ENCODE data around the gene HEATR5B.

HEATR5B gene

GRCh38 chr2:37026050-37026449, 58.1 kb downstream of the HEATR5B start:
- in situ Hi-C loops (cut with MboI; ENCODE audit: low pct_unique_long_range_greater_than_20kb, low sequenced_read_pairs, unreplicated experiment) = no loop called here
- DNase-seq (ENCODE audit: low spot score) = no peak
- peak; percentile 33 for TF ChIP-seq CTCF (IDR thresholded peaks at IDR 0.05; ENCODE audit: extremely low read depth, insufficient read depth, missing control alignments)

- in situ Hi-C loops (cut with MboI; ENCODE audit: low pct_unique_long_range_greater_than_20kb, low sequenced_read_pairs, unreplicated experiment) = no loop called here
- DNase-seq (ENCODE audit: low spot score) = no peak
- TF ChIP-seq CTCF (IDR thresholded peaks at IDR 0.05; ENCODE audit: extremely low read depth, insufficient read depth, missing control alignments) = no peak
These were observed 63.0 kb downstream of the HEATR5B start for GRCh38 chr2:37020887-37021796.

GRCh38 chr2:37020212-37020886, 63.8 kb downstream of the HEATR5B start:
- in situ Hi-C loops (cut with MboI; ENCODE audit: low pct_unique_long_range_greater_than_20kb, low sequenced_read_pairs, unreplicated experiment) = no loop called here
- DNase-seq (ENCODE audit: low spot score) = no peak
- TF ChIP-seq CTCF (IDR thresholded peaks at IDR 0.05; ENCODE audit: extremely low read depth, insufficient read depth, missing control alignments) = no peak

- in situ Hi-C loops (cut with MboI; ENCODE audit: low pct_unique_long_range_greater_than_20kb, low sequenced_read_pairs, unreplicated experiment) = no loop called here
- no peak for TF ChIP-seq CTCF (IDR thresholded peaks at IDR 0.05; ENCODE audit: extremely low read depth, insufficient read depth, missing control alignments)
- no peak for DNase-seq (ENCODE audit: low spot score)
These were observed 70.9 kb downstream of the HEATR5B start for GRCh38 chr2:37013315-37013641.

GRCh38 chr2:37011130-37011529, 73.0 kb downstream of the HEATR5B start:
- in situ Hi-C loops (cut with MboI; ENCODE audit: low pct_unique_long_range_greater_than_20kb, low sequenced_read_pairs, unreplicated experiment) = no loop called here
- TF ChIP-seq CTCF (IDR thresholded peaks at IDR 0.05; ENCODE audit: extremely low read depth, insufficient read depth, missing control alignments) = no peak
- DNase-seq (ENCODE audit: low spot score) = no peak

- TF ChIP-seq CTCF (IDR thresholded peaks at IDR 0.05; ENCODE audit: extremely low read depth, insufficient read depth, missing control alignments) = peak; percentile 44
- in situ Hi-C loops (cut with MboI; ENCODE audit: low pct_unique_long_range_greater_than_20kb, low sequenced_read_pairs, unreplicated experiment) = no loop called here
- DNase-seq (ENCODE audit: low spot score) = peak; percentile 23
These were observed 78.9 kb downstream of the HEATR5B start for GRCh38 chr2:37005118-37005868.
